GM12878 (cell line): ENCODE data around the gene EEF2KMT. TPM values are rescaled to one million over a fixed set of nuclear protein-coding genes. Genes with fewer than 3 reads are reported as not detected.
A peak's percentile ranks its signal among the peaks of the same experiment; 100 is the strongest.

Experiments used
- ATAC-seq: fragments of 200-7000 bp; cut with Tn5 transposase; 3 replicates; pipeline ENCODE4 v1.9.1; 2020; ENCODE audit warnings: mild to moderate bottlenecking, moderate library complexity
- BruUV-seq: library from RNA; stranded (reverse); fragments of 400-500 nt; replicated peaks from 2 replicates; lab custom pipeline; 2021; lab: Mats Ljungman, UMichigan
- CTCF ChIA-PET: fragments of 300-600 bp; sonication (Branson Sonifier 250); formaldehyde crosslinking; extraction: SDS; loops from one replicate; lab custom pipeline; 2021; ENCODE audit warnings: inconsistent platforms; lab: Yijun Ruan, JAX
- POLR2A ChIA-PET: fragments of 350-600 bp; formaldehyde crosslinking; extraction: SDS; loops from one replicate; lab custom pipeline; 2021; ENCODE audit warnings: inconsistent platforms; lab: Charles Lee
- RAD21 ChIA-PET: fragments of 300-600 bp; sonication (Branson Sonifier 250); formaldehyde crosslinking; loops from one replicate; lab custom pipeline; 2023; ENCODE audit warnings: antibody characterized with exemption; ENCODE audit not compliant: unreplicated experiment; lab: Charles Lee
- SMC1A ChIA-PET: fragments of 300-600 bp; sonication (Branson Sonifier 250); formaldehyde crosslinking; loops from one replicate; lab custom pipeline; 2023; ENCODE audit not compliant: unreplicated experiment, uncharacterized antibody; lab: Charles Lee
- DNase-seq: peaks from one replicate; pipeline ENCODE4 v3.0.0-alpha.2; 2011; ENCODE audit warnings: low read depth, low spot score
- FAIRE-seq: peaks from 3 replicates; lab custom pipeline; 2011; peaks lifted over from hg19 to GRCh38; lab: Jason Lieb, UNC
- H2AFZ ChIP-seq: 2 replicates; pipeline ENCODE4 v1.6.0; 2011; ENCODE audit warnings: low read depth, low read length, control low read depth; ENCODE audit not compliant: control insufficient read depth
- H3K27ac ChIP-seq: 2 replicates; pipeline ENCODE4 v1.5.1; 2011; ENCODE audit warnings: control low read depth; ENCODE audit not compliant: control insufficient read depth, insufficient read depth
- H3K27me3 ChIP-seq, 2 experiments: replicated peaks in 1 of 2; 2 replicates each; pipeline versions ENCODE4 v1.6.0 to v1.6.1; 2011; ENCODE audit warnings: low read length in 1 of 2; ENCODE audit not compliant: control insufficient read depth in 2 of 2, insufficient read depth in 2 of 2
- H3K36me3 ChIP-seq, 2 experiments: 2 replicates each; pipeline ENCODE4 v1.5.1; 2011; ENCODE audit warnings: low read length in 1 of 2; ENCODE audit not compliant: control insufficient read depth in 2 of 2, insufficient read depth in 2 of 2
- H3K4me1 ChIP-seq: 2 replicates; pipeline ENCODE4 v1.6.1; 2011; ENCODE audit warnings: mild to moderate bottlenecking, low read length, moderate library complexity, mixed read lengths; ENCODE audit not compliant: control insufficient read depth, insufficient read depth
- H3K4me2 ChIP-seq: 2 replicates; pipeline ENCODE4 v1.6.0; 2011; ENCODE audit warnings: control low read depth; ENCODE audit not compliant: control insufficient read depth, insufficient read depth
- H3K4me3 ChIP-seq: fragments of 200-600 bp; sonication (generic); 2 replicates; pipeline ENCODE4 v1.5.1; 2016
- H3K79me2 ChIP-seq: 2 replicates; pipeline ENCODE4 v1.6.0; 2011; ENCODE audit warnings: low read length; ENCODE audit not compliant: control insufficient read depth, insufficient read depth
- H3K9ac ChIP-seq: 2 replicates; pipeline ENCODE4 v1.8.0; 2011; ENCODE audit warnings: low read length, control low read depth, mixed read lengths; ENCODE audit not compliant: control insufficient read depth, insufficient read depth
- H3K9me3 ChIP-seq: replicated peaks from 3 replicates; pipeline ENCODE4 v1.5.1; 2011; ENCODE audit warnings: mild to moderate bottlenecking, low read length; ENCODE audit not compliant: control insufficient read depth, insufficient read depth
- H4K20me1 ChIP-seq: 2 replicates; pipeline ENCODE4 v1.6.0; 2011; ENCODE audit not compliant: control insufficient read depth, insufficient read depth
- CREB1 ChIP-seq: IDR thresholded peaks from 2 replicates; pipeline ENCODE4 v1.6.1; 2012; ENCODE audit warnings: low read depth, mild to moderate bottlenecking, inconsistent platforms
- FOS ChIP-seq: IDR thresholded peaks from 3 replicates; pipeline ENCODE4 v1.6.1; 2011; ENCODE audit warnings: borderline replicate concordance; ENCODE audit not compliant: insufficient read length; ENCODE audit errors: extremely low read depth
- GABPA ChIP-seq: IDR thresholded peaks from 2 replicates; pipeline ENCODE4 v1.6.1; 2014; ENCODE audit warnings: antibody characterized with exemption, low read depth, mild to moderate bottlenecking, inconsistent platforms
- IKZF2 ChIP-seq, 2 experiments: fragments of 450-650 bp; IDR thresholded peaks; 2 replicates each; pipeline ENCODE4 v1.6.1; 2017; ENCODE audit warnings: mild to moderate bottlenecking in 2 of 2, moderate library complexity in 2 of 2
- KDM1A ChIP-seq: fragments of 200-600 bp; sonication (generic); IDR thresholded peaks from 2 replicates; pipeline ENCODE4 v1.6.1; 2016; ENCODE audit warnings: borderline replicate concordance
- MEF2A ChIP-seq: IDR thresholded peaks from 2 replicates; pipeline ENCODE4 v1.6.1; 2011; ENCODE audit warnings: low read depth, mild to moderate bottlenecking, low read length, moderate library complexity; ENCODE audit not compliant: insufficient read depth
- PAX8 ChIP-seq: fragments of 450-650 bp; IDR thresholded peaks from 2 replicates; pipeline ENCODE4 v1.6.1; 2017; ENCODE audit warnings: mild to moderate bottlenecking, moderate library complexity
- POLR2AphosphoS2 ChIP-seq: IDR thresholded peaks from 2 replicates; pipeline ENCODE4 v1.6.1; 2011; ENCODE audit warnings: low read depth, mild to moderate bottlenecking, low read length, improper control_type of control experiment, moderate library complexity
- YBX1 ChIP-seq: fragments of 450-650 bp; IDR thresholded peaks from 2 replicates; pipeline ENCODE4 v1.6.1; 2016; ENCODE audit warnings: antibody characterized with exemption
- WGBS: methylation state at CpG from one replicate; pipeline ENCODE4 v1.1.6; 2016; ENCODE audit warnings: low lambda C conversion rate; ENCODE audit not compliant: insufficient replicate concordance, insufficient coverage; ENCODE audit errors: missing lambda C conversion rate; 5-methylcytosine and 5-hydroxymethylcytosine counted together
- in situ Hi-C: fragments of 300-500 bp; cut with MboI; formaldehyde crosslinking; loops from 9 replicates; pipeline ENCODE4 v1.14.3; 2018; ENCODE audit warnings: mixed read lengths
- intact Hi-C: fragments of 100-400 bp; cut with micrococcal nuclease; formaldehyde crosslinking; loops from one replicate; pipeline ENCODE4 v1.14.2; 2022; ENCODE audit not compliant: unreplicated experiment
- polyA plus RNA-seq, 11 experiments: library from polyadenylated mRNA; depleted of rRNA in 4 of 11; unstranded in 6 of 11; stranded (reverse) in 5 of 11; fragments of >200 nt; fragmentation: Nextera tagmentation in 4 of 11; fragmentation: Illumina TruSeq in 1 of 11; extraction: Ambion mirVana in 4 of 11; extraction: Trizol in 1 of 11; gene quantifications; 1 replicate in 1 of 11; 2 replicates in 10 of 11; pipeline versions ENCODE4 v1.2.1 to v1.2.3, GENCODE V29; 2011 to 2016; ENCODE audit warnings: inconsistent platforms in 2 of 11, missing spikeins in 2 of 11, low read depth in 1 of 11
- total RNA-seq, 4 experiments: library from RNA; depleted of rRNA in 3 of 4; stranded (reverse); fragments of >200 nt in 3 of 4; fragmentation: Illumina TruSeq in 1 of 4; extraction: Trizol in 1 of 4; gene quantifications; 2 replicates each; pipeline versions ENCODE4 v1.2.1 to v1.2.3, GENCODE V29; 2013 to 2021
- TF ChIP-seq, protein P1 (sequence below): IDR thresholded peaks from 2 replicates; pipeline ENCODE4 v1.6.1; 2011; ENCODE audit warnings: low read depth, low read length, improper control_type of control experiment, borderline replicate concordance
- TF ChIP-seq, protein P2 (sequence below): fragments of 450-650 bp; IDR thresholded peaks from 2 replicates; pipeline ENCODE4 v1.6.1; 2018; ENCODE audit warnings: borderline replicate concordance, mild to moderate bottlenecking; ENCODE audit not compliant: partially characterized antibody
- TF ChIP-seq, protein P3 (sequence below): fragments of 450-650 bp; IDR thresholded peaks from 2 replicates; pipeline ENCODE4 v1.6.1; 2017; ENCODE audit warnings: borderline replicate concordance
- TF ChIP-seq, protein P4 (sequence below): fragments of 450-650 bp; IDR thresholded peaks from 2 replicates; pipeline ENCODE4 v1.6.1; 2017; ENCODE audit warnings: low read depth, mild to moderate bottlenecking, moderate library complexity

Gene EEF2KMT
- total and polyA plus RNA-seq, 10 of the 15 experiments (the other 5 are each of a cell fraction or from before 2014, with no cell fraction given): 3.8 to 28.1 (median 14.3) TPM

DNA sequence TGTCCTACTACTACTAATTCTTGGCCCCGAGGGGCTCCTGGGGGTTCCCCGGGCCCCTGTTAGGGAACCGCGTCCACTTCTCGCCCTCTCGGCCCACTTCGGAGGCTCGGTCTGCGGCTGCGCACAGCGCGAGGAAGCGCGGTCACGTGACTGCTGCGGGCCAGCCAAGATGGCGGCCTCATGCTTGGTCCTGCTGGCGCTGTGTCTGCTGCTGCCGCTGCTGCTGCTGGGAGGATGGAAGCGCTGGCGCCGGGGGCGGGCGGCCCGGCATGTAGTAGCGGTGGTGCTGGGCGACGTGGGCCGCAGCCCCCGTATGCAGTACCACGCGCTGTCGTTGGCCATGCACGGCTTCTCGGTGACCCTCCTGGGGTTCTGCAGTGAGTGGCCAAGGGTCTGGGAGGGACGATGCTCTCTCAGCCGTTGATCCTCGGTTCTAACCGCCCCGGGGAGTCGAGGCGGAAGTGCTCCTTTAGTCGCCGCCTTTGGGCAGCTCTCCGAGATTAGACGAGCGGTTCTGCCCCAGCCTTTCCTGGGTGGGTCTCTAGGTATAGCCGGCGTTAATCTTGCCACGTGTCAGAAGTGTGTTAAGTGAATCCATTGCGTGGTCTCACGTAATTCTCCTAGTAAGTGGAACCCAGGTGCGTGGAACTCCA is 25.8 kb downstream of the EEF2KMT start, which contains the start of gene ALG1:
TSS of gene ALG1 (plus strand) at position 163 of the 653 bp plus-strand sequence. CDS start at position 170, 7 bp downstream.
- ChIA-PET RAD21 (no interaction called here), CTCF (interaction anchor here (1.1 to 2.0 kb wide), 2 partner anchors 13 to 21 kb away, joined by 5 to 8 read pairs; no protein-coding TSS in a partner anchor), SMC1A (interaction anchor here (0.9 to 1.7 kb wide), 3 partner anchors 10 to 37 kb away, joined by 3 to 6 read pairs (median 4); no protein-coding TSS in a partner anchor), POLR2A (interaction anchor here (1.0 kb wide), 1 partner anchor 96 kb away, joined by 3 read pairs; no protein-coding TSS in a partner anchor)
- WGBS: 1% methylated on average over 53 of the region's 53 CpGs
- Histone ChIP-seq H3K4me2 (peak within 1 kb of the TSS; percentile 69), H3K79me2 (peaks cover 10% of the 10 kb centered on the region), H3K36me3 (peaks cover 5% of the 10 kb centered on the region in 2 experiments; a peak in 3 of 4 replicates), H3K27me3 (no peaks in the 10 kb centered on the region), H3K9me3 (no peaks in the 10 kb centered on the region; the same call in 2 of the 3 replicates), H3K4me3 (peak within 1 kb of the TSS; percentile 87), H3K9ac (peak within 1 kb of the TSS; percentile 81), H2AFZ (peak within 1 kb of the TSS; percentile 95), H3K27ac (peak within 1 kb of the TSS; percentile 75), H3K4me1 (peaks cover 14% of the 10 kb centered on the region), H4K20me1 (no peaks in the 10 kb centered on the region)
- peak; percentile 98 for ATAC-seq
- FAIRE-seq: peak; percentile 72
- in situ Hi-C loops: no loop called here
- DNase-seq: peak; percentile 65
- TSS peak; percentile 76 for BruUV-seq
- intact Hi-C loops: no loop called here
- TF ChIP-seq, protein P1, sequence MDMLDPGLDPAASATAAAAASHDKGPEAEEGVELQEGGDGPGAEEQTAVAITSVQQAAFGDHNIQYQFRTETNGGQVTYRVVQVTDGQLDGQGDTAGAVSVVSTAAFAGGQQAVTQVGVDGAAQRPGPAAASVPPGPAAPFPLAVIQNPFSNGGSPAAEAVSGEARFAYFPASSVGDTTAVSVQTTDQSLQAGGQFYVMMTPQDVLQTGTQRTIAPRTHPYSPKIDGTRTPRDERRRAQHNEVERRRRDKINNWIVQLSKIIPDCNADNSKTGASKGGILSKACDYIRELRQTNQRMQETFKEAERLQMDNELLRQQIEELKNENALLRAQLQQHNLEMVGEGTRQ: peak; percentile 92
- TF ChIP-seq GABPA (no peak), KDM1A (no peak), POLR2AphosphoS2 (peak; percentile 68; the same call in 1 of the 2 replicates), IKZF2 (IDR thresholded peaks at IDR 0.05) (no peak), YBX1 (no peak), MEF2A (no peak), FOS (no peak), CREB1 (no peak; the same call in 1 of the 2 replicates), PAX8 (no peak)
- TF ChIP-seq, protein P2, sequence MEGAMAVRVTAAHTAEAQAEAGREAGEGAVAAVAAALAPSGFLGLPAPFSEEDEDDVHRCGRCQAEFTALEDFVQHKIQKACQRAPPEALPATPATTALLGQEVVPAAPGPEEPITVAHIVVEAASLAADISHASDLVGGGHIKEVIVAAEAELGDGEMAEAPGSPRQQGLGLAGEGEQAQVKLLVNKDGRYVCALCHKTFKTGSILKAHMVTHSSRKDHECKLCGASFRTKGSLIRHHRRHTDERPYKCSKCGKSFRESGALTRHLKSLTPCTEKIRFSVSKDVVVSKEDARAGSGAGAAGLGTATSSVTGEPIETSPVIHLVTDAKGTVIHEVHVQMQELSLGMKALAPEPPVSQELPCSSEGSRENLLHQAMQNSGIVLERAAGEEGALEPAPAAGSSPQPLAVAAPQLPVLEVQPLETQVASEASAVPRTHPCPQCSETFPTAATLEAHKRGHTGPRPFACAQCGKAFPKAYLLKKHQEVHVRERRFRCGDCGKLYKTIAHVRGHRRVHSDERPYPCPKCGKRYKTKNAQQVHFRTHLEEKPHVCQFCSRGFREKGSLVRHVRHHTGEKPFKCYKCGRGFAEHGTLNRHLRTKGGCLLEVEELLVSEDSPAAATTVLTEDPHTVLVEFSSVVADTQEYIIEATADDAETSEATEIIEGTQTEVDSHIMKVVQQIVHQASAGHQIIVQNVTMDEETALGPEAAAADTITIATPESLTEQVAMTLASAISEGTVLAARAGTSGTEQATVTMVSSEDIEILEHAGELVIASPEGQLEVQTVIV: no peak
- TF ChIP-seq, protein P3, sequence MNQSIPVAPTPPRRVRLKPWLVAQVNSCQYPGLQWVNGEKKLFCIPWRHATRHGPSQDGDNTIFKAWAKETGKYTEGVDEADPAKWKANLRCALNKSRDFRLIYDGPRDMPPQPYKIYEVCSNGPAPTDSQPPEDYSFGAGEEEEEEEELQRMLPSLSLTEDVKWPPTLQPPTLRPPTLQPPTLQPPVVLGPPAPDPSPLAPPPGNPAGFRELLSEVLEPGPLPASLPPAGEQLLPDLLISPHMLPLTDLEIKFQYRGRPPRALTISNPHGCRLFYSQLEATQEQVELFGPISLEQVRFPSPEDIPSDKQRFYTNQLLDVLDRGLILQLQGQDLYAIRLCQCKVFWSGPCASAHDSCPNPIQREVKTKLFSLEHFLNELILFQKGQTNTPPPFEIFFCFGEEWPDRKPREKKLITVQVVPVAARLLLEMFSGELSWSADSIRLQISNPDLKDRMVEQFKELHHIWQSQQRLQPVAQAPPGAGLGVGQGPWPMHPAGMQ: no peak
- TF ChIP-seq, protein P4, sequence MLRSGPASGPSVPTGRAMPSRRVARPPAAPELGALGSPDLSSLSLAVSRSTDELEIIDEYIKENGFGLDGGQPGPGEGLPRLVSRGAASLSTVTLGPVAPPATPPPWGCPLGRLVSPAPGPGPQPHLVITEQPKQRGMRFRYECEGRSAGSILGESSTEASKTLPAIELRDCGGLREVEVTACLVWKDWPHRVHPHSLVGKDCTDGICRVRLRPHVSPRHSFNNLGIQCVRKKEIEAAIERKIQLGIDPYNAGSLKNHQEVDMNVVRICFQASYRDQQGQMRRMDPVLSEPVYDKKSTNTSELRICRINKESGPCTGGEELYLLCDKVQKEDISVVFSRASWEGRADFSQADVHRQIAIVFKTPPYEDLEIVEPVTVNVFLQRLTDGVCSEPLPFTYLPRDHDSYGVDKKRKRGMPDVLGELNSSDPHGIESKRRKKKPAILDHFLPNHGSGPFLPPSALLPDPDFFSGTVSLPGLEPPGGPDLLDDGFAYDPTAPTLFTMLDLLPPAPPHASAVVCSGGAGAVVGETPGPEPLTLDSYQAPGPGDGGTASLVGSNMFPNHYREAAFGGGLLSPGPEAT: peak; percentile 98
